WTC11 (cell line): ENCODE measurements around the gene PRELP. TPM values are rescaled to one million over a fixed set of nuclear protein-coding genes. Genes with fewer than 3 reads are reported as not detected.
A peak's percentile ranks its signal among the peaks of the same experiment; 100 is the strongest.

ENCODE experiments used
- ATAC-seq: fragments of 200-7000 bp; cut with Tn5 transposase; 2 replicates; pipeline ENCODE4 v1.10.0; 2021; ENCODE audit warnings: mild to moderate bottlenecking, moderate library complexity
- CTCF ChIA-PET: fragments of 300-600 bp; sonication (Branson Sonifier 250); formaldehyde crosslinking; loops from one replicate; lab custom pipeline; 2021; ENCODE audit warnings: antibody characterized with exemption; lab: Charles Lee
- POLR2A ChIA-PET: fragments of 350-600 bp; sonication (Branson Sonifier 250); formaldehyde crosslinking; loops from one replicate; lab custom pipeline; 2021; ENCODE audit warnings: antibody characterized with exemption; lab: Charles Lee
- DNase-seq: peaks from one replicate; pipeline ENCODE4 v3.0.0; 2021; ENCODE audit warnings: low spot score
- H3K27ac Mint-ChIP-seq: 2 replicates; pipeline ENCODE4 v1.8.0; 2021; ENCODE audit warnings: mixed read lengths
- H3K27me3 Mint-ChIP-seq: 2 replicates; pipeline ENCODE4 v1.8.0; 2021; ENCODE audit warnings: low read depth, mild to moderate bottlenecking, moderate library complexity, mixed read lengths
- H3K36me3 Mint-ChIP-seq: 2 replicates; pipeline ENCODE4 v1.8.0; 2021; ENCODE audit warnings: mixed read lengths
- H3K4me1 Mint-ChIP-seq: 2 replicates; pipeline ENCODE4 v1.8.0; 2022; ENCODE audit warnings: mixed read lengths
- H3K4me3 Mint-ChIP-seq: 2 replicates; pipeline ENCODE4 v1.8.0; 2021; ENCODE audit warnings: mild to moderate bottlenecking, moderate library complexity, mixed read lengths
- H3K9me3 Mint-ChIP-seq: 2 replicates; pipeline ENCODE4 v1.8.0; 2021; ENCODE audit warnings: mixed read lengths
- CREM ChIP-seq: sonication (generic); formaldehyde crosslinking; IDR thresholded peaks from 2 replicates; pipeline ENCODE4 v1.8.1; 2022; ENCODE audit warnings: mild to moderate bottlenecking, missing genetic modification reagents, moderate library complexity
- ELF4 ChIP-seq: sonication (generic); formaldehyde crosslinking; IDR thresholded peaks from 2 replicates; pipeline ENCODE4 v1.8.1; 2022; ENCODE audit warnings: low read depth, mild to moderate bottlenecking, moderate library complexity, missing genetic modification reagents
- ESRRA ChIP-seq: sonication (generic); formaldehyde crosslinking; IDR thresholded peaks from 2 replicates; pipeline ENCODE4 v1.8.1; 2022; ENCODE audit warnings: mild to moderate bottlenecking, missing genetic modification reagents, borderline replicate concordance
- HMGA2 ChIP-seq: fragments of 250-450 bp; sonication (Bioruptor Pico); IDR thresholded peaks from 2 replicates; pipeline ENCODE4 v1.4.0; 2021; ENCODE audit warnings: mild to moderate bottlenecking, moderate library complexity
- IRF2 ChIP-seq: sonication (generic); formaldehyde crosslinking; IDR thresholded peaks from 2 replicates; pipeline ENCODE4 v1.8.0; 2022; ENCODE audit warnings: low read depth, missing genetic modification reagents, borderline replicate concordance
- NFATC4 ChIP-seq: fragments of 250-450 bp; sonication (Bioruptor Pico); IDR thresholded peaks from 2 replicates; pipeline ENCODE4 v1.9.0; 2021; ENCODE audit warnings: mild to moderate bottlenecking
- NFE2L1 ChIP-seq: sonication (generic); formaldehyde crosslinking; IDR thresholded peaks from 2 replicates; pipeline ENCODE4 v1.8.1; 2023; ENCODE audit warnings: missing genetic modification reagents
- NFYB ChIP-seq: sonication (generic); formaldehyde crosslinking; conservative IDR thresholded peaks from 2 replicates; pipeline ENCODE4 v1.8.0; 2022; ENCODE audit warnings: low read depth, missing genetic modification reagents
- PRRX2 ChIP-seq: fragments of 250-450 bp; sonication (Bioruptor Pico); IDR thresholded peaks from 2 replicates; pipeline ENCODE4 v1.8.0; 2021; ENCODE audit warnings: mild to moderate bottlenecking
- TCF7 ChIP-seq: sonication (generic); formaldehyde crosslinking; IDR thresholded peaks from 2 replicates; pipeline ENCODE4 v1.8.0; 2022; ENCODE audit warnings: mild to moderate bottlenecking, low read depth, missing genetic modification reagents, moderate library complexity
- ZNF138 ChIP-seq: sonication (generic); formaldehyde crosslinking; conservative IDR thresholded peaks from 2 replicates; pipeline ENCODE4 v1.8.1; 2022; ENCODE audit warnings: mild to moderate bottlenecking, moderate library complexity, missing genetic modification reagents
- total RNA-seq: library from RNA; stranded (reverse); gene quantifications from 3 replicates; pipeline ENCODE4 v1.2.3, GENCODE V29; 2021
- TF ChIP-seq, protein P1 (sequence below): fragments of 250-450 bp; sonication (Bioruptor Pico); IDR thresholded peaks from 2 replicates; pipeline ENCODE4 v2.1.2; 2022; ENCODE audit warnings: mild to moderate bottlenecking, moderate library complexity
- TF ChIP-seq, protein P2 (sequence below): sonication (generic); formaldehyde crosslinking; IDR thresholded peaks from 2 replicates; pipeline ENCODE4 v1.8.0; 2022; ENCODE audit warnings: mild to moderate bottlenecking, missing genetic modification reagents
- TF ChIP-seq, protein P3 (sequence below): sonication (generic); formaldehyde crosslinking; IDR thresholded peaks from 2 replicates; pipeline ENCODE4 v1.8.0; 2023; ENCODE audit warnings: missing genetic modification reagents
- TF ChIP-seq, protein P4 (sequence below): sonication (generic); formaldehyde crosslinking; IDR thresholded peaks from 2 replicates; pipeline ENCODE4 v1.8.1; 2023; ENCODE audit warnings: mild to moderate bottlenecking, moderate library complexity, missing genetic modification reagents

PRELP gene
- total RNA-seq, 1 experiment from 2014 or later, result 0.17 TPM

DNA sequence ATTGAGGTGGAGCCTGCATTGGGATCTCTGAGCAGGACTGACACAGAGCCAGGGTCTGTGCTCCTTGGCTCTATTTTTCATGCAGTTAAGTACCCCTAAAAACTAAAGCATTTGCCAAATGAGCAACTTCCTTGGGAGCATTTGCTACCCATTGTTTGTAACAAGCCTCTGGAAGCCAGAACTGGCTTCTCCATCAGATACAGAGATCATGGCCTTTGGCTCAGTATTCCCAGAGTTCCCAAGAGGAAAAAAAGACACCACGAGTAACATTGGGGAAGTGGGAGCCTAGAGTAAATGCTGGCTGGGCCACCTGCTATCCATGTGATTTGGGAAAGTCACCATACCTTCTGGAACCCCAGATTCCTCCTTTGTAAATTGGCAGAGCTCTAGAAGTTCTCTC lies 63.1 kb downstream of the PRELP start:
- POLR2A ChIA-PET, result no interaction called here
- CTCF ChIA-PET, result no interaction called here
- Mint-ChIP-seq H3K36me3 (no peaks in the 10 kb centered on the region), H3K4me3 (no peak overlapping the region), H3K27ac (no peak overlapping the region), H3K4me1 (peaks cover 9% of the 10 kb centered on the region), H3K27me3 (no peaks in the 10 kb centered on the region; the same call in 1 of the 2 replicates), H3K9me3 (no peaks in the 10 kb centered on the region)
- no peak for TF ChIP-seq ESRRA (CRISPR knock-in tag)
- TF ChIP-seq PRRX2, result no peak
- TF ChIP-seq NFATC4, result no peak
- no peak for TF ChIP-seq ELF4 (CRISPR knock-in tag)
- TF ChIP-seq CREM (CRISPR knock-in tag), result no peak
- no peak for TF ChIP-seq NFE2L1 (CRISPR knock-in tag)
- TF ChIP-seq, protein P1, sequence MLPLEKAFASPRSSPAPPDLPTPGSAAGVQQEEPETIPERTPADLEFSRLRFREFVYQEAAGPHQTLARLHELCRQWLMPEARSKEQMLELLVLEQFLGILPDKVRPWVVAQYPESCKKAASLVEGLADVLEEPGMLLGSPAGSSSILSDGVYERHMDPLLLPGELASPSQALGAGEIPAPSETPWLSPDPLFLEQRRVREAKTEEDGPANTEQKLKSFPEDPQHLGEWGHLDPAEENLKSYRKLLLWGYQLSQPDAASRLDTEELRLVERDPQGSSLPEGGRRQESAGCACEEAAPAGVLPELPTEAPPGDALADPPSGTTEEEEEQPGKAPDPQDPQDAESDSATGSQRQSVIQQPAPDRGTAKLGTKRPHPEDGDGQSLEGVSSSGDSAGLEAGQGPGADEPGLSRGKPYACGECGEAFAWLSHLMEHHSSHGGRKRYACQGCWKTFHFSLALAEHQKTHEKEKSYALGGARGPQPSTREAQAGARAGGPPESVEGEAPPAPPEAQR (CRISPR knock-in tag), result no peak
- TF ChIP-seq, protein P2, sequence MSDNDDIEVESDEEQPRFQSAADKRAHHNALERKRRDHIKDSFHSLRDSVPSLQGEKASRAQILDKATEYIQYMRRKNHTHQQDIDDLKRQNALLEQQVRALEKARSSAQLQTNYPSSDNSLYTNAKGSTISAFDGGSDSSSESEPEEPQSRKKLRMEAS (CRISPR knock-in tag), result no peak
- no peak for TF ChIP-seq NFYB (CRISPR knock-in tag)
- no peak for DNase-seq
- no peak for ATAC-seq

DNA sequence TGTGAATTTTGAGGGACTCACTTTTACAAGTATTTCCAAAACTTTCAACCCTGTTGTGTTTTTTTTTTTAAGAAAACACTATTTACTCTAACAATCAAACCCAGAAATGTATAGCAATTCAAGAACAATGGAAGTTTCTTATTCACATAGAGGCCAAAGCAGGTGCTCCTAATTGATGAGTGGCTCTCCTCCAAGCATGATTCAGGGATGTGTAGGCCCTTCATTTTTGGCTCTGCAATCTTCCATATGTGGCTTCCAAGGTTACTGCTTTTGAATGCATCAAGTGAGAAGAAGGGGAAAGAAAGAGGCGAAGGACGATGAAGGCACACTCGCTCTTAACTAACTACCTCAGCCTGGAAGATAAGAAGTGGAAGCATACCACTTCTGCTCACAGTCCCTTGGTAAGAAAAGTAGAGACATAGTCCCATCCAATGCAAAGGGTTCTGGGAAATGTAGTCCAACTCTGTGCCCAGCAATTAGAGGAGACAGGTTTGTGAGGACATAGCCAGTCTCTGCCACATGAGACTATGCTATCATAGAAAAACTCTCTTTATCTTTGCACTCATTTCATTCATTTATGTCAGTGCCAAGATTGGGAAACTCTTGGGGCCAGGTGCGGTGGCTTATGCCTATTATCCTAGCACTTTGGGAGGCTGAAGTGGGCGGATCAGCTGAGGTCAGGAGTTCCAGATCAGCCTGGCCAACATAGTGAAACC lies 64.4 kb downstream of the PRELP start:
- no peaks in the 10 kb centered on the region for H3K9me3 Mint-ChIP-seq
- no peak for TF ChIP-seq HMGA2 (CRISPR knock-in tag)
- no peak for TF ChIP-seq ZNF138 (CRISPR knock-in tag)
- TF ChIP-seq, protein P3, sequence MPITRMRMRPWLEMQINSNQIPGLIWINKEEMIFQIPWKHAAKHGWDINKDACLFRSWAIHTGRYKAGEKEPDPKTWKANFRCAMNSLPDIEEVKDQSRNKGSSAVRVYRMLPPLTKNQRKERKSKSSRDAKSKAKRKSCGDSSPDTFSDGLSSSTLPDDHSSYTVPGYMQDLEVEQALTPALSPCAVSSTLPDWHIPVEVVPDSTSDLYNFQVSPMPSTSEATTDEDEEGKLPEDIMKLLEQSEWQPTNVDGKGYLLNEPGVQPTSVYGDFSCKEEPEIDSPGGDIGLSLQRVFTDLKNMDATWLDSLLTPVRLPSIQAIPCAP (CRISPR knock-in tag), result no peak
- TF ChIP-seq TCF7 (CRISPR knock-in tag), result no peak
- TF ChIP-seq, protein P4, sequence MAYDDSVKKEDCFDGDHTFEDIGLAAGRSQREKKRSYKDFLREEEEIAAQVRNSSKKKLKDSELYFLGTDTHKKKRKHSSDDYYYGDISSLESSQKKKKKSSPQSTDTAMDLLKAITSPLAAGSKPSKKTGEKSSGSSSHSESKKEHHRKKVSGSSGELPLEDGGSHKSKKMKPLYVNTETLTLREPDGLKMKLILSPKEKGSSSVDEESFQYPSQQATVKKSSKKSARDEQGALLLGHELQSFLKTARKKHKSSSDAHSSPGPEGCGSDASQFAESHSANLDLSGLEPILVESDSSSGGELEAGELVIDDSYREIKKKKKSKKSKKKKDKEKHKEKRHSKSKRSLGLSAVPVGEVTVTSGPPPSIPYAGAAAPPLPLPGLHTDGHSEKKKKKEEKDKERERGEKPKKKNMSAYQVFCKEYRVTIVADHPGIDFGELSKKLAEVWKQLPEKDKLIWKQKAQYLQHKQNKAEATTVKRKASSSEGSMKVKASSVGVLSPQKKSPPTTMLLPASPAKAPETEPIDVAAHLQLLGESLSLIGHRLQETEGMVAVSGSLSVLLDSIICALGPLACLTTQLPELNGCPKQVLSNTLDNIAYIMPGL (CRISPR knock-in tag), result no peak
- TF ChIP-seq IRF2 (CRISPR knock-in tag), result no peak
- TF ChIP-seq NFE2L1 (CRISPR knock-in tag), result no peak
- no peak overlapping the region for H3K4me3 Mint-ChIP-seq
- peak; percentile 67 for ATAC-seq
- CTCF ChIA-PET, result no interaction called here
- H3K27ac Mint-ChIP-seq, result no peak overlapping the region
- no peak for DNase-seq
- no peaks in the 10 kb centered on the region for H3K36me3 Mint-ChIP-seq
- POLR2A ChIA-PET, result no interaction called here
- H3K4me1 Mint-ChIP-seq, result peaks cover 22% of the 10 kb centered on the region
- no peaks in the 10 kb centered on the region; the same call in 1 of the 2 replicates for H3K27me3 Mint-ChIP-seq

Other genes with a start within 250 kb of the PRELP start
- gene CHIT1, start 246.1 kb upstream of the PRELP start, total RNA-seq, result 0.15 to 0.39 TPM (median 0.21 TPM) in 3 replicates
- gene BTG2, start 170.3 kb upstream of the PRELP start, total RNA-seq, result 13.5 to 19.4 TPM (median 15.4 TPM) in 3 replicates
- 0.05 to 0.79 TPM (median 0.14 TPM) in 3 replicates for gene FMOD, start 124.7 kb upstream of the PRELP start, total RNA-seq
- gene OPTC, start 18.3 kb downstream of the PRELP start, total RNA-seq, result 0.55 to 1.2 TPM (median 0.76 TPM) in 3 replicates
- gene ATP2B4, start 151.0 kb downstream of the PRELP start, total RNA-seq, result 18.5 to 22.1 TPM (median 19.1 TPM) in 3 replicates